DMS153 treated with DMSO at 0.1 percent for 48 hours (cell line): ENCODE measurements around the gene CCDC33.

Experiments
- DNase-seq: peaks from one replicate; lab custom pipeline; 2025; ENCODE audit not compliant: unreplicated experiment; lab: John Stamatoyannopoulos, UW

CCDC33 gene

GRCh38 chr15:74311734-74312444, 75.8 kb downstream of the CCDC33 start:
- DNase-seq = no peak

DNA sequence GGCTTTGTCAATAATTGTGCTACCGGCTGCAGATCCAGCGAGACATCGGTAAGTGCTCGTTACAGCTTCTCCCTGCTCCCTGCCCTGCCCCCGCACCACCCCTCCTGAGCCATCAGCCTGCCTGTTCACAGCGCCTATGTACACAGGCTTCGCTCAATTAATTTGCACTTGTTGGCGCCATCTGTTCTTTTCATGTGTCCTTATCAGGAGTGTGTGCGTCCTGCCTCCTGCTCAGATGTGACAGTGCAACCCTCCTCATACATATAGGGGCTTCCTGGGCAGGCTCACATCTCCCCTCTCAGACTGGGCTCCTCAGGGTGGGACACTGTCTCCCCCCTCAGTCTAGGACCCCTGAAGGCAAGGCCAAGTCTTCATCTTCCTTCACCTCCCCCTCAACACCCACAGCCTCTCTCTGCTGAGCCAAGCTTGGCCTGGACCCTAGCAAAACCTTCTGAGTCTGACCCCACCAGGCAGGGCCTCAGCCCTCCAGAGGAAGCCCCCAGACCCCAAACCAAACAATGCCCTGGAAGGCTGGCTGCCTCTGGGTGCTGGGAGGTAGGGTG, 76.4 kb downstream of the CCDC33 start:
- DNase-seq = peak; percentile 82

- DNase-seq = no peak
These were observed 77.8 kb downstream of the CCDC33 start for GRCh38 chr15:74313889-74314288.

DNA sequence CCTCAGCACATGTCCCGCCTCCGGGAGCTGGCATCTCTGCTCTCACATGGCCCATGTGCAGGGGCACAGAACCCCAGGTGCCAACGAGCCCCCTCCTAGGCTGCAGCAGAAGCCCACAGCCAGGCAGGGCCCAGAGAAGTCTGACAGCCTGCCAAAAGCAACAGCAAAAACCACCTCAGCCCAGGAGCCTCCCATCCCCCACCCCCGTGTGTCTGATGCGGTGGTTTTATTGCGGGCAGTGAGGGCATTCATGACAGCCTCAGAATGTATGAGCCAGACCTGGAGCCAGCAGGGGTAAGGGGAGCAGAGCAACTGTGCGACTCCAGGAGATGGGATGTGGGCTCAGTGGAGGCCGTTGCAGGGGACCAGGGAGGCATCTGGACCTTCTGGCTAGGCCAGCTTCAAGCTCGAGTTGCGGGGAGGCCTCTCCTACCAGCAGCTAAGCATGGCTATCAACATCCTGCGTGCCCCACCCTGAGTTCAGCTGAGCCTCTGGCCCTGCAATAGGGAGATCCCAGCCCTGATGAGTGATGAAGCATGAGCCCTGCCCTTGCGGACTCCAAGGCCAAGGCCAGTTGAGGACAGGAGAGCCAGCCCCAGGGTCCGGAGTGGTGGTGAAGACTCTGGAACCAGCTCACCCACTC, 78.8 kb downstream of the CCDC33 start:
- no peak for DNase-seq

- no peak for DNase-seq
These were observed 79.5 kb downstream of the CCDC33 start for GRCh38 chr15:74315626-74316025.

DNA sequence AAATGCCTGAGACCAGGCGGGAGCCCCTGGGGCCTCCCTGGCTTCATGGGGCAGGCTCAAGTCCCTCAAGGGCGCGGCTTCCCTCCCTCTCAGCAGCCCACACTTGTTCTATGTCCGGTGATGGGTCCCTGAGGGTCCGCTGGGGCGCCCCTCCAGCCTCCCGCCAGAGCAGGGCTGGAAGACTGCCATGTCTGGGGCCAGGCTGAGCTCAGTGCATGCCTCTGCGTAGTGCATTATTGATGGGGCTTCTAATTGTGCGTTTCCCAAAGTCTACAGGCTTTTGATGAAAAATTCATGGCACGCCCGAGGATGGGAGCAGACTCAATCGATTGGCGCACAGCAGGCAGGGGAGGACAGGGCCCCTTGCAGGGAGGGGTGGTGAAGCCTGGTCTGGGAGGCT, 80.0 kb downstream of the CCDC33 start:
- DNase-seq = no peak

DNA sequence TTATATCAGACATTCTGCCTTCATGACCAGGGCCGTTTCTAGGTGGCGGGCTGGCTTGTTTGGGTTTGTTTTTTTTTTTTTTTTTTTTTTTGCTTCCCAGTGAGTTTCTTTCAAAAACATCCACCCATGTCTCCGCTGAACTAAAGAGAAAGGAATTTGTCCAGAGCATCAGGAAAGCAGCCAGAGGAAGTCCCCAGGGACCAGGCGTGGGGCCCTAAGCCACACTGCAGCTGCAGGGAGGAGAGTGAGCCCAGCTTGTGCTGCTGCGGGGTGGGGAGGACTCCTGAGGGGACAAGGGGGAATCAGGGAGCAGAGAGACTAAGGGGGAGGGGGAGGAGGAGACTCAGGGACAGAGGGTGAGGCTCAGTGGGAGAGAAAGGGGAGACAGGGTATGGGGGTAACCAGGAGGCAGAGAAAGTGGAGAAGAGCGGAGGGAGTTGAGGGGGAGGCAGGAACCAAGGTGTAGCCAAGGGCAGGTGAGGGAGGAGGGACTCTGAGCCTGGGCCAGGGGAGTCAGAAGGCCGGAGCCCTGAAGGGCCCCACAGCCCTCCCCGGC, 81.8 kb downstream of the CCDC33 start:
- DNase-seq = peak; percentile 51

DNA sequence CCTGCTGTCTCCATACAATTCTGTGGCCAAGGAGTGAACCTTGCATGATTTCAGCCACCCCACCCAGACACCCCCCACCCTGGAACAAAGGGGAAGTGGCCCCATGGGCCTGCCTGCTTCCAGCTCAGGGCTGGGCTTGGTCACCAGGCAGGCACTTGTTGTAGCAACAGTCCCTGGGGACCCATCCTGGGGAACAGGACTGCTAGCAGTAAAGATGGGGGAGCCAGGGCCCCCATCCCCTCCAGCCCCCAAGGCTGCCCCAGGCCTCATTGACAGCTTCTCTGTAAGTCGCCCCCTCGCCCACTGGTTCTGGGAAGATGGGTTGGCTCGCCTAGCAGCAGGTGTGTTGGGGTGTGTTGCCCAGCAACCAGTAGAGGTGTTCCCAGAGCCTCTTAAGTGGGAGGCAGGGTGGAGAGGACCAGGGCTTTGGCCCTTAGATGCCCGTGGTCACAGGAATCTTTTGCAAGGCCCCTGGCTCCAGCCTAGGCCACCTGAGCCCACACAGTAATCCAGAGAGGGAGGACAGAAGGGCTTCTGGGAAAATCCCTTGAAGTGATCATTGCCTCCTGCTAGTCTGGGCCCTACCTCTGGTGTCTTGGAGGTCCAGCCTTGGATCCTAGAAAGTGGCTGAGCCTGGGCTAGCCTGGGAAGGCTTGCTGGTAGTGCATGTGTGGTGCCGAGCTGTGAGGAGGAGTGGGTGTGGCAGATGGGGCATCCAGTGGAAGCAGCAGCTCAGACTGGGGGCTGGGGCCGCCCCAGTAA, 82.4 kb downstream of the CCDC33 start:
- DNase-seq = peak; percentile 51

GRCh38 chr15:74319138-74319460, 83.0 kb downstream of the CCDC33 start:
- no peak for DNase-seq

GRCh38 chr15:74319596-74320351, 83.6 kb downstream of the CCDC33 start:
- no peak for DNase-seq

DNA sequence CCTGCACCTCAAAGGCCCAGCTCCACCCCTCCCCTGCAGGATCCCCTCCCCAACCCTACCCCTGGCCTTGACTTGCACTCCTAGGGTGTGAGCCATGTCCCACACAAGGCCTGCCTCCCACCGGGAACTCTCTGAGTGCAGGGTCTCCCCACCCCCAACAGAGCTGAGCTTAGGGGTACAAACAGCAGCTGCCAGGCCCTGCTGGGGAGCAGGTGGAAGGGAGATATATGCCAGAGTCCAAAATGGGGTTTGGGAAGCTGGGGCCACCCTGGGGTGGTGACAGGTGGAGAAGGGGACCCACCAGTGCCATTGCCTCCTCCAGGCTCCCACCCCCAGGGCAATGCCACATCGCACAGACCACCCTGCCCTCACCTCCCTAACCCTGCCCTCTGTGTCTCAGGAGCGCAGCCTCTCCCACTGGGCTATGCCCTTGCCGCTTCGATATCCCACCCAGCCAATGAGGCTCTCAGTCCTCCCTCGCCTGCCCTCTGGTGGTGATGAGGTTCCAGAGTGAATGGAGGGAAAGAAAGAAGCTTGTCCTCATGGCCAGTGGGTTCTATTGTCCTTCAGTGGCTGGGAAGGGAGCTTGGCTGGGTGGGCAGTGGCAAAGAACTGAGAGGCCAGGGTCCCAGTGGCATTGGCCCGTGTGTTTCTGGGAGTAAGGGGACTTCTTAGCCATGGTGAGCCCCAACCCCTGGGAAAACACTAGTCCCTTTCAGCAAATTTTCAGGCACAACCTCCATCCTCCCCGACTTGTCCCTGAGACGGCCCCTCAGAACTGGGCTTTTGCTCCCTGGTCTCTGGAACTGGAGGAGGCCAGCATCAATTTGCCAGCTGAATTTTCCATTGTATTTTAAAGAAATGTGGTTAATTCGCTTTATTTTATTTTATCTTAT, 84.5 kb downstream of the CCDC33 start:
- no peak for DNase-seq

GRCh38 chr15:74322558-74323180, 86.5 kb downstream of the CCDC33 start:
- no peak for DNase-seq

DNA sequence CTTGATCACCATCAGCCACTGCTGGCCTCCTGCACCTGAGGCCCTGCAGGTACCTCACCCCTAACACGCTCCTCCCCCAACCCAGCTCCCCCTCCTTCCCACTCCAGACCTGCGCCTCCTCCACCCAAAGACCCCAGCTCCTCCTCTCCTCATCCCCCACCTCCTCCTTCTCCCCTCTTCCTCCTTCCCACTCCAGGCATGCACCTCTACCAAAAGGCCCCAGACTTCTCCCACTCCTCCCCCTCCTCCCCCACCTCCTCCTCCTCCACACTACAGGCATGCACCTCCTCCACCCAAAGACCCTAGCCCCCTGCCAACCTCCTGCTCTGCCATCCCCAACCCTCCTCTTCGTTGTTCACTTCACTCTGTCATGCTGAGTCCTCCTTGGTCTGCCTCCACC, 88.6 kb downstream of the CCDC33 start:
- DNase-seq = no peak

GRCh38 chr15:74326746-74327145, 90.6 kb downstream of the CCDC33 start:
- DNase-seq = no peak

GRCh38 chr15:74327756-74328155, 91.6 kb downstream of the CCDC33 start:
- no peak for DNase-seq

- DNase-seq = no peak
These were observed 92.4 kb downstream of the CCDC33 start for GRCh38 chr15:74328331-74329056.

DNA sequence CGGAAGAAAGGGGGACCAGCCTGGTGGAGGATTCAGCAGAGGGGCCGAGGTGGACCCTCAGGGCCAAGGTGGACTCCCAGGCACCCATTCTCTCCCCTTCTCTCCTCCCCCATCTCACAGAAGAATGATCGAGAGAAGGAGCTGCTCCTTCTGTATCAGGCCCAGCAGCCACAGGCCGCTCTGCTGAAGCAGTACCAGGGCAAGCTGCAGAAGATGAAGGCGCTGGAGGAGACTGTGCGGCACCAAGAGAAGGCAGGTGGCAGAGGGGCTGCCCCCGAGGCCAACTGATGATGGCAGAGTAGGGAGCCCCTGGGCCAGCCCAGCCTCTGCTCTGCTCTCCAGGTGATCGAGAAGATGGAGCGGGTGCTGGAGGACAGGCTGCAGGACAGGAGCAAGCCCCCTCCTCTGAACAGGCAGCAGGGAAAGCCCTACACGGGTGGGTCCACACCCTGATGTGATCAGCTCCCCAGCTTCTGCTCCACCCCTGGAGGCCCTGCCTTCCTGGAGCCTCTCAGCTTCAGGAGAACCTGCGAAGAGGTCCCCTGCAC, 94.8 kb downstream of the CCDC33 start:
- no peak for DNase-seq

- DNase-seq = no peak
These were observed 95.9 kb downstream of the CCDC33 start for GRCh38 chr15:74332011-74332410.
